Chondrocyte (in vitro differentiated cells): ENCODE measurements around the gene CCNI. TPM values are rescaled to one million over a fixed set of nuclear protein-coding genes. Genes with fewer than 3 reads are reported as not detected.

ENCODE experiments used
- DNase-seq: peaks from one replicate; pipeline ENCODE4 v3.0.0; 2021; ENCODE audit warnings: mixed read lengths, low spot score
- H3K27ac Mint-ChIP-seq: one replicate; pipeline ENCODE4 v1.8.0; 2021; ENCODE audit warnings: mild to moderate bottlenecking, moderate library complexity, mixed read lengths; ENCODE audit not compliant: unreplicated experiment
- H3K27me3 Mint-ChIP-seq: 2 replicates; pipeline ENCODE4 v1.8.0; 2021; ENCODE audit warnings: low read depth, mixed read lengths
- H3K36me3 Mint-ChIP-seq: 2 replicates; pipeline ENCODE4 v1.8.0; 2021; ENCODE audit warnings: low read depth, mixed read lengths
- H3K4me1 Mint-ChIP-seq: 2 replicates; pipeline ENCODE4 v1.8.0; 2021; ENCODE audit warnings: low read depth, mild to moderate bottlenecking, mixed read lengths
- H3K4me3 Mint-ChIP-seq: one replicate; pipeline ENCODE4 v1.8.0; 2021; ENCODE audit warnings: mild to moderate bottlenecking, moderate library complexity, mixed read lengths; ENCODE audit not compliant: unreplicated experiment
- H3K9me3 Mint-ChIP-seq: 2 replicates; pipeline ENCODE4 v1.8.0; 2021; ENCODE audit warnings: low read depth, mixed read lengths
- CTCF ChIP-seq: fragments of 200-600 bp; sonication (generic); IDR thresholded peaks from 2 replicates; pipeline ENCODE4 v1.5.0; 2021; ENCODE audit warnings: antibody characterized with exemption, mild to moderate bottlenecking, moderate library complexity
- total RNA-seq: library from RNA; stranded (reverse); gene quantifications from 3 replicates; pipeline ENCODE4 v1.2.1, GENCODE V29; 2021

The CCNI gene
- total RNA-seq, 1 donor from 2014 or later = 220 TPM

- peaks cover 95% of the 10 kb centered on the region for H3K4me1 Mint-ChIP-seq
- peaks cover 3% of the 10 kb centered on the region for H3K9me3 Mint-ChIP-seq
- peaks cover 52% of the 10 kb centered on the region for H3K36me3 Mint-ChIP-seq
- DNase-seq = no peak
- peak overlapping the region; percentile 93 for H3K27ac Mint-ChIP-seq
- no peak for TF ChIP-seq CTCF
- H3K27me3 Mint-ChIP-seq = no peaks in the 10 kb centered on the region
- no peak overlapping the region for H3K4me3 Mint-ChIP-seq
These were observed 72.4 kb downstream of the CCNI start for GRCh38 chr4:77003400-77003799.

DNA sequence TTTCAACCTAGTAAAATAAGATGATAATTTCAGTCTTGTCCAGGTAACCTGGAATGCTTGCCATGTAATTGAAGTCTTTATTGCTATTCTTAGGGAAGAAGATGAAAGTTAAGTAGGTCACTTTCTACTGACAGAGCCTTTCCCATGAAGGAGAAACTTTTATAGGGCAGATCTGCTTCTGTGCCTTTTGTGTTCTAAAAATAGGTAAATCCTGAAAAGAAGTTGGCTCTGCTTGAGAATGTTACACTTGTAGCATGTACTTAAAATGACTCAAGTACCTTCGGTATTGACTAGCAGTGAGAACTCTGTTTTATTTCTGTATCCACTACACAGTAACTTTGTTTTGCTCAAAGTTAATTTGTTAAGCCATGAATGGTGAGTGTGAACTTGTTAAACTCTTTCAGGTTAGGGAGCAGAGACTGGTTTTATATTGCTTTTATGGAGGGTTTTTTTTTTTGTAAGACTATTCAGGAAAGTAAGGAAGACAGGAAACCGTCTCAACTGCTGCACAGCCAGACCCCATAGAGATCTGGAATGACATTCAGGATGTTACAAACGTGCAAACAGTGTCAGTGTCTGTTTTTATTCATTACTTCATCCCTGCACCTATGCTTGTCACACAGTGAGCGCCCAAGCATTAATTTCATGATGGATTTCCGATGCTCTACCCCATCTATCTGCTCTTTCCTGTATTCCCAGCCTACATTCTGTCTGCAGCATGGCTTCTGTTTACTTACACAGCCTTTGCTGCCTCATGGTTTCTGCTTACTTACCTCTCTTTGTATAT, 73.3 kb downstream of the CCNI start:
- no peak for TF ChIP-seq CTCF
- Mint-ChIP-seq H3K4me1 (peaks cover 94% of the 10 kb centered on the region), H3K27ac (peak overlapping the region; percentile 93), H3K27me3 (no peaks in the 10 kb centered on the region), H3K9me3 (peaks cover 5% of the 10 kb centered on the region), H3K36me3 (peaks cover 55% of the 10 kb centered on the region), H3K4me3 (peak overlapping the region; percentile 23)
- no peak for DNase-seq

DNA sequence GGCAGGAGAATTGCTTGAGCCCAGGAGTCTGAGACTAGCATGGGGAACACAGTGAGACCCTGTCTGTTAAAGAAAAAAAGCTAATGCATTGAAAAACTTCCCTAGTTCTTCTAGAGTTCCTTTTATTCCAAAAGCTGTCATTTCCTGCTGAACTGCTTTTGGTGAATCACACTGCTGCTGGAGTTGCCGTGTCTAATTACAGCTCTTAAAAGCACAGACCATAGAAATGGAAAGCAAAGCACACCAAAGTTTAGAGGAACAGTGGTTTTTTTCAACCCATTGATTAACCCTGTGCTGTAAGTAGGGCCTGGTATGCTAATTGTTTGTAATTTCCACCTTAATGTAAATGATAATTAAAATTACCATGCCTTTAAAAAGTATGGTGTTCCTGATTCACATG, 73.9 kb downstream of the CCNI start:
- peak overlapping the region; percentile 3 for H3K4me3 Mint-ChIP-seq
- no peaks in the 10 kb centered on the region for H3K27me3 Mint-ChIP-seq

DNA sequence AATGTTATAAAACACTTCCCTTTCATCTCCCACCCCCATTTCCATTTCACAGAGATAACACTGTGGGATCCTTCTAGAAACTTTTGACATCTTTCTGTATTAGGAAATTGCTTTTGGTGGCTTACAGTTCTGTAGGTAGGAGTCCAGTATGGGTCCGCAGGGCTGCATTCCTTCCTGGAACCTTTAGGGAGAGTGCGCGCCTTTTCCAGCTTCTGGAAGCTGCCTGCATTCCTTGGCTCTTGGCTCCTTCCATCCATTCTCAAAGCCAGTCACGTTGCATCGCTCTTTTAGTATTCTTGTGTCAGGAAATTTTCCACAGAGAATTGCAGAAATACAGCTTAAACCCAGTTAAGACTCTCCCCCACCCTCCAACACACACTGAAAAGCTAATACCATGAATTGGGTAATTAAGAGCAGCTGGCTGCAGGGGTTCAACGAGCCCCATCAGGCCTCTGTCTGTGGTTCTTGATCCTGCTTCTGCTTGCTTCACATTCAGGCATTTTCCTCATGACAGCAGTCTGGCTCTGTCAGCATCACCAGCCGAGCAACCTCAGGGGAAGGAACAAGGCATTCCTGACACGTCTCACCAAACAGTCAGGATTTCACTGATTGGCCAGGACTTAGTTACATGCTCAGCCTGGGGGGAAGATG, 77.4 kb downstream of the CCNI start:
- Mint-ChIP-seq H3K4me1 (peaks cover 83% of the 10 kb centered on the region), H3K9me3 (peaks cover 5% of the 10 kb centered on the region), H3K27me3 (no peaks in the 10 kb centered on the region), H3K4me3 (no peak overlapping the region), H3K27ac (peak overlapping the region; percentile 90), H3K36me3 (peaks cover 48% of the 10 kb centered on the region)
- no peak for DNase-seq
- TF ChIP-seq CTCF = no peak

More for the DNA sequence above, 73.9 kb downstream of the CCNI start:
- TF ChIP-seq CTCF = no peak
- H3K4me1 Mint-ChIP-seq = peaks cover 94% of the 10 kb centered on the region
- H3K9me3 Mint-ChIP-seq = peaks cover 5% of the 10 kb centered on the region
- H3K27ac Mint-ChIP-seq = peak overlapping the region; percentile 93
- DNase-seq = no peak
- H3K36me3 Mint-ChIP-seq = peaks cover 57% of the 10 kb centered on the region

- peak overlapping the region; percentile 36 for H3K27ac Mint-ChIP-seq
- no peak overlapping the region for H3K4me3 Mint-ChIP-seq
- DNase-seq = no peak
- H3K36me3 Mint-ChIP-seq = peaks cover 48% of the 10 kb centered on the region
- TF ChIP-seq CTCF = no peak
- peaks cover 83% of the 10 kb centered on the region for H3K4me1 Mint-ChIP-seq
- peaks cover 5% of the 10 kb centered on the region for H3K9me3 Mint-ChIP-seq
- H3K27me3 Mint-ChIP-seq = no peaks in the 10 kb centered on the region
These were observed 78.3 kb downstream of the CCNI start for GRCh38 chr4:76997532-76997931.

Other genes starting within 250 kb of the CCNI start
- gene SOWAHB, start 177.8 kb downstream of the CCNI start, total RNA-seq = 2.6 to 4.8 TPM (median 4.8 TPM) in 3 replicates
- gene SEPTIN11, start 126.2 kb downstream of the CCNI start, total RNA-seq = 643 to 720 TPM (median 718 TPM) in 3 replicates
- 42.4 to 52.5 TPM (median 48.1 TPM) in 3 replicates for gene CCNG2, start 81.2 kb upstream of the CCNI start, total RNA-seq